GM12801 (cell line): ENCODE measurements around the gene FOXRED2.

Source experiments
- CTCF ChIP-seq: IDR thresholded peaks from one replicate; pipeline ENCODE4 v1.5.1; 2011; ENCODE audit warnings: control low read depth; ENCODE audit not compliant: insufficient read length; ENCODE audit errors: extremely low read depth

Gene FOXRED2

DNA sequence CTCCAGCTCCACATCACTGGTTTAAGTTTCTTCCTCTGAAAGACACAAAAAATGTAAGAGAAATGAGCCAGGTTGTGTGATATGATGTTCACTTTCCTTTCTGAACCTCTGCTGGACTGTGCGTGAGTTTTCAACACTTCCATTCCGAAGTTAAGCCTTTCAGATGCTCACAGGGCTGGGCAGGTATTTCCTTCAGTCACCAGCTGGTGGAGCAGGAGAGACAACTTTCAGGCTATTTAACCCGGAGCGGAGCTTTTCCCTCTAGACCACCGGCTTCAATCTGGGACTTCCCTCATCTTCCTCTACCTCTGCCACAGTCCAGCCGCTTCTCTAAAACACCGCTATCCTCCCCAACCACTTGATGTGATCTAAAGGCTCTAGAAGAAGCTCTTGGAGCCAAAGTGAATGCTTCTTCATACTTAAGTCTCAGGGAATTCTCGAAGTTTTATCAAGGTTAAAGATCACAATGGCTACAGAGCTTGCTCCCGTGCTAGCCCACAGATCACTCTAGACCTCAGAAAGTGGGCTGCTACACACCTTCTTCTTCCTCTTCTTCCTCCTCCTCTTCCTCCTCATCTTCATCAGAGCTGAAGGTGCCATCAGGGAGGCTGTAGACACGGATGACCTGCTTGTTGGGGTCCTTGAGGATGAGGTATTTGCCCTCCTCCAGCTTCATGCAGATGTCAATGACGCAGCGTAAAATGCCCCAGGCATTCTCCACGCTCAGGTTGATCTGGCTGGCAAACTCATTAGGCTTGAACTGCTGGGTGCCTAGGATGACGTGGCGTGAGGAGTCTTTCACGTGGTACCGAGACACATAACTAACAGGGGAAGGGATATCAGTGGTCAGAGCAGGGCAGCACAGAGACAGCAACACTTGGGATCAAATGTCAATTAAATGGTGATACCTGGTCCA lies 4.4 kb upstream of the FOXRED2 start:
- TF ChIP-seq CTCF = no peak

GRCh38 chr22:36510384-36510783 lies 3.5 kb upstream of the FOXRED2 start:
- TF ChIP-seq CTCF = no peak

GRCh38 chr22:36507518-36508010 lies 724 bp upstream of the FOXRED2 start:
- TF ChIP-seq CTCF = no peak

DNA sequence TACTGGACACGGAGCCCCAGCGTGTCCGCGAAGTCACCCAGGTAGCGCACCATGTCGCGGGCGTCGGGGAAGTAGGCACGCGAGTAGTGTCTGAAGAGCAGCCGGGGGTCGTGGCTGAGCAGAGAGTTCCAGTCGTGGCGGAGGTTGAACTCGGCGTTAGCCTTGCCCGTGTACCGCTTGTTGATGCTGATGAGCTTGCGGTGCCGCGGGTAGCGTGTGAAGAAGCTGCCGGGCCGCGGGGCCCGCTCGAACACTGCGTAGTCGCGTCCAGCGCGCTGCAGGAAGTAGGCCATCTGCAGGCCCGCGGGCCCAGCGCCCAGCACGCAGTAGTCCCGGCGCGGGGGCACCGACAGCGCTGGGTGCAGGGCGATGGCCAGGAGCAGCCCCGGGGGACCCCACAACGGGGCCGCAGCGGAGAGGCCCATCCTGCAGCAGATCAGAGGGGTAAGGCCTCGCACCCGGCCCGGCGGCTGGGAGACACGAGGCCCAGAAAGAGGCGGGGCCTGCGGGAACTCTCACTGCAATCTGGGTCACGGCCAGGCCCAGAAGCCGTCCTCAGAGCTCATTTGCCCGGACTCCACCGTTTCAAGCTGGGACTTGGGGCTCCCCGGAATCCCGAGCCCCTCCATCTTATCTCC lies 723 bp downstream of the FOXRED2 start:
- TF ChIP-seq CTCF = no peak

GRCh38 chr22:36497910-36498665 lies 8.8 kb downstream of the FOXRED2 start:
- no peak for TF ChIP-seq CTCF

DNA sequence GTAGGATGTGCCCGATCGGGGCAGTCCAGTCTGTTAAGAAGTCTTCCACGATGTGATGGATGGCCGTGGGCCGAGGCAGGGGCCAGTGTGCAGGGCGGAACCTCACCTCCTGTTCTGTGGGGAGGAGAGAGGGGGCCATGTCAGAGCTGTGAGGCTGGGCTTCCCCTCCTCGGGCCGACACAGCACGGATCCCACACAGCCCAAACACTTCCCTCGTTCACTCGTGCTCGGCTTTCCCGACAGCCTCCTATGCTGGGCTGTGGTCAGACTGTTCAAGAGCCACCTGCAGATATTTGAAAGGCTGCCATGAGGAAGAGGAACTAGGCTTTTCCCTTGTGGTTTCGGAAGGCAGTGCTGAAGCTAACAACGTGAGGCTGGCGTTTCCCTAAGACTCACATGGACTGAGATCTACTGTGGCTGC lies 13.1 kb downstream of the FOXRED2 start:
- TF ChIP-seq CTCF = no peak

- TF ChIP-seq CTCF = no peak
These were observed 14.7 kb downstream of the FOXRED2 start for GRCh38 chr22:36492109-36492508.
